Right lobe of liver (tissue), 6 donors: ENCODE results near the gene MAP4K3. TPM values are rescaled to one million over a fixed set of nuclear protein-coding genes. Genes with fewer than 3 reads are reported as not detected.

Experiments
- ATAC-seq, 4 donors: fragments of 200-7000 bp; cut with Tn5 transposase; one replicate each; pipeline ENCODE4 v1.9.1; 2020; ENCODE audit warnings: mild to moderate bottlenecking in 4 of 4, moderate library complexity in 4 of 4
- DNase-seq, 3 donors: peaks; one replicate each; pipeline ENCODE4 v3.0.0-alpha.2; 2020
- H3K27ac ChIP-seq, 3 donors: fragments of 200-600 bp; one replicate each; pipeline ENCODE4 v1.8.0; 2022
- H3K27me3 ChIP-seq, 2 donors: fragments of 200-600 bp; one replicate each; pipeline ENCODE4 v1.8.0; 2022
- H3K36me3 ChIP-seq, 4 donors: fragments of 200-600 bp; sonication (generic) in 1 of 4; one replicate each; pipeline versions ENCODE4 v1.5.1 to v1.8.0; 2017 to 2022; ENCODE audit warnings: control low read depth in 1 of 4
- H3K4me1 ChIP-seq, 4 donors: fragments of 200-600 bp; sonication (generic) in 1 of 4; one replicate each; pipeline versions ENCODE4 v1.5.1 to v1.8.0; 2017 to 2022; ENCODE audit warnings: control low read depth in 1 of 4
- H3K4me3 ChIP-seq, 3 donors: fragments of 200-600 bp; one replicate each; pipeline ENCODE4 v1.8.0; 2022
- H3K9me3 ChIP-seq, 4 donors: fragments of 200-600 bp; sonication (generic) in 1 of 4; one replicate each; pipeline versions ENCODE4 v1.5.1 to v1.8.0; 2017 to 2022; ENCODE audit warnings: control low read depth in 1 of 4
- CTCF ChIP-seq, 4 donors: fragments of 200-600 bp in 3 of 4; fragments of 450-650 bp in 1 of 4; IDR thresholded peaks; one replicate each; pipeline versions ENCODE4 v1.5.1 to v1.8.0; 2016 to 2022; ENCODE audit warnings: antibody characterized with exemption in 4 of 4, mild to moderate bottlenecking in 2 of 4
- POLR2A ChIP-seq: fragments of 450-650 bp; IDR thresholded peaks from one replicate; pipeline ENCODE4 v1.6.1; 2017; ENCODE audit warnings: antibody characterized with exemption, mild to moderate bottlenecking
- WGBS: methylation state at CpG from one replicate; pipeline ENCODE4 v1.1.6; 2018; ENCODE audit warnings: low coverage, low lambda C conversion rate; ENCODE audit not compliant: insufficient coverage; ENCODE audit errors: missing lambda C conversion rate; 5-methylcytosine and 5-hydroxymethylcytosine counted together
- intact Hi-C, 2 donors: fragments of 100-400 bp; cut with DNase I; formaldehyde crosslinking; loops; one replicate each; pipeline versions ENCODE4 v1.11.2 to v1.14.1; 2022
- total RNA-seq, 6 experiments: library from RNA; depleted of rRNA in 2 of 6; stranded (reverse); fragments of >200 nt in 2 of 6; fragmentation: NEBNext Ultra II Directional in 3 of 6; extraction: Animal tissue kit (Norgen Biotek cat#: 25700) in 3 of 6; gene quantifications; one replicate each; pipeline versions ENCODE4 v1.1.0 to v1.2.4, GENCODE V29; 2016 to 2023
- donor health status: DM: no; HTN: yes; CAD: no.
- donor health status: DM: no; HTN: no; CAD: no.
- donor health status: DM: no; HTN: no; CAD: no.
- donor health status: DM: no; HTN: yes; CAD: no.
- donor health status: DM: no; HTN: yes; CAD: no.

MAP4K3 gene
- total RNA-seq, 6 experiments from 2014 or later, result 14.5 to 24.8 (median 17.1) TPM

- peaks cover 0 to 30% (median 9%) of the 10 kb centered on the region in 4 donors for H3K4me1 ChIP-seq
Measured at GRCh38 chr2:39383146-39383545, 53.9 kb downstream of the MAP4K3 start.

DNA sequence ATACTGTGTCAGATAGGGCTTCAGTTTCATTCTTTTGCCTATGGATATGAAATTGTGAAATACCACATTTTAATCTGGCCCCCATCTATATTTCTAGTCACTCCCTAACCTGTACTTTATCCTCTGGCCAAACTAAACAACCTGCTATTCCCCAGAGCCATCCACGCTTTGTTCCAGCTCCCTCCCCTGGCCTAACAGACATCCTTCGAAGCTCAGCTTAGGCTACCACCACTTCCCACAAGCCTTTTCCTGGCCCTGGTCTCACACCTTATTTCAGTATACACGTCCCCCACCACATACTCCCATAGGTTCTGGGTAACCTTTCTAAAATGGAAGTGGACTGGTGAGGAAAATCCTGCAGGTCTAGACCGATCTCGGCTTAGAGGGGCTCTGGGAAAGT lies 55.4 kb downstream of the MAP4K3 start:
- DNase-seq (no peak), ATAC-seq (peak; percentile 47 to 79 (median 69))
- Histone ChIP-seq H3K4me1 (peaks cover 0 to 26% (median 9%) of the 10 kb centered on the region in 4 donors), H3K27ac (no peak overlapping the region), H3K9me3 (no peaks in the 10 kb centered on the region), H3K36me3 (no peaks in the 10 kb centered on the region), H3K27me3 (no peaks in the 10 kb centered on the region), H3K4me3 (no peak overlapping the region)
- TF ChIP-seq CTCF (IDR thresholded peaks at IDR 0.05) (no peak), POLR2A (no peak)
- WGBS, result 54% methylated on average over 5 of the region's 5 CpGs
- intact Hi-C loops, result loop anchor here in 1 of 2 donors (10.0 kb wide), 1 partner anchor 53 kb away; the partner anchor contains the start of gene MAP4K3

More at GRCh38 chr2:39383146-39383545, 53.9 kb downstream of the MAP4K3 start:
- WGBS, result 81% methylated on average over 6 of the region's 6 CpGs
- no peak overlapping the region for H3K27ac ChIP-seq
- H3K27me3 ChIP-seq, result no peaks in the 10 kb centered on the region
- no peak for DNase-seq
- H3K9me3 ChIP-seq, result no peaks in the 10 kb centered on the region
- no peak for TF ChIP-seq POLR2A
- TF ChIP-seq CTCF (IDR thresholded peaks at IDR 0.05), result no peak
- H3K36me3 ChIP-seq, result no peaks in the 10 kb centered on the region
- intact Hi-C loops, result loop anchor here in 1 of 2 donors (10.0 kb wide), 1 partner anchor 52 kb away; the partner anchor contains the start of gene MAP4K3
- H3K4me3 ChIP-seq, result no peak overlapping the region
- ATAC-seq, result no peak

DNA sequence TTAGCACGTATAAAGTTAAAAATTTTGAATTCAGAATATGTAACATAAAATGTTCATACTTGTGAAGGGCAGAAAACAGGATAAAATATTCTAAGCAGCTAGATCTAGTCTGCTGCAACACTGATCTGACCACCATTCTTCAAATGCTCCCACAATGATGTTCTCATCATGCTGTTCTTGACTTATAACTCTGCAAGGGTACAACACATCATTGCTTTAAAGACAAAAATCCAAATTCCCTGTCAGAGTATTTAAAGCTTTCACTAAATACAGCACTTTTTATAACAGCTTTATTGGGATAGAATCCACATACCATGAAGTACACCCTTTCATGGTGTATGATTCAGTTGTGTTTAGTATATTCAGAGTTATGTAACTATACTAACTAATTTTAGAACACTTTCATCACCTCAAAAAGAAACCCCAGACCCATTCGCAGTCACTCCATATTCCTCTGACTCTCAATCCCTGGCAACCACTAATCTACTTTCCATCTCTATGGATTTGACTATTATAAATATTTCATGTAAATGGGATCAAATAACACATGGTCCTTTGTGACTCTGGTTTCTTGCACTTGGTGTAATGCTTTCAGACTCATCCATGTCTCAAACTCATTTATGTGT lies 56.4 kb downstream of the MAP4K3 start:
- Histone ChIP-seq H3K4me1 (peaks cover 0 to 26% (median 9%) of the 10 kb centered on the region in 4 donors), H3K4me3 (no peak overlapping the region), H3K36me3 (no peaks in the 10 kb centered on the region), H3K27me3 (no peaks in the 10 kb centered on the region), H3K27ac (peak overlapping the region in 2 of 3 donors; percentile 52 to 66), H3K9me3 (no peaks in the 10 kb centered on the region)
- DNase-seq (no peak), ATAC-seq (peak in 2 of 4 donors; percentile 9 to 18)
- intact Hi-C loops, result loop anchor here in 1 of 2 donors (10.0 kb wide), 1 partner anchor 54 kb away; the partner anchor contains the start of gene MAP4K3
- 27% methylated on average over 2 of the region's 2 CpGs for WGBS
- TF ChIP-seq POLR2A, result no peak
- TF ChIP-seq CTCF (IDR thresholded peaks at IDR 0.05), result no peak

GRCh38 chr2:39379643-39380524 lies 57.2 kb downstream of the MAP4K3 start:
- H3K27me3 ChIP-seq, result no peaks in the 10 kb centered on the region
- intact Hi-C loops, result loop anchor here in 1 of 2 donors (10.0 kb wide), 1 partner anchor 55 kb away; the partner anchor contains the start of gene MAP4K3
- TF ChIP-seq CTCF (IDR thresholded peaks at IDR 0.05) (peak; percentile 54 to 74 (median 60)), POLR2A (no peak)
- peak overlapping the region in 2 of 3 donors; percentile 52 to 66 for H3K27ac ChIP-seq
- no peak for DNase-seq
- no peaks in the 10 kb centered on the region for H3K9me3 ChIP-seq
- H3K4me3 ChIP-seq, result no peak overlapping the region
- ATAC-seq, result peak; percentile 91 to 97 (median 92)
- peaks cover 0 to 26% (median 9%) of the 10 kb centered on the region in 4 donors for H3K4me1 ChIP-seq
- H3K36me3 ChIP-seq, result no peaks in the 10 kb centered on the region
